Measurements from ENCODE around the gene ATAD3B. TPM values are rescaled to one million over a fixed set of nuclear protein-coding genes. Genes with fewer than 3 reads are reported as not detected.
A peak's percentile ranks its signal among the peaks of the same experiment; 100 is the strongest.
"Not testable (repeated sequence)": the region's sequence is repeated elsewhere in the genome, so short reads cannot be mapped to it uniquely, and the experiment has no call there.

ATAD3B gene
- total and polyA plus RNA-seq, 5 donors, result 5.6 to 11.4 (median 8.3) TPM

DNA sequence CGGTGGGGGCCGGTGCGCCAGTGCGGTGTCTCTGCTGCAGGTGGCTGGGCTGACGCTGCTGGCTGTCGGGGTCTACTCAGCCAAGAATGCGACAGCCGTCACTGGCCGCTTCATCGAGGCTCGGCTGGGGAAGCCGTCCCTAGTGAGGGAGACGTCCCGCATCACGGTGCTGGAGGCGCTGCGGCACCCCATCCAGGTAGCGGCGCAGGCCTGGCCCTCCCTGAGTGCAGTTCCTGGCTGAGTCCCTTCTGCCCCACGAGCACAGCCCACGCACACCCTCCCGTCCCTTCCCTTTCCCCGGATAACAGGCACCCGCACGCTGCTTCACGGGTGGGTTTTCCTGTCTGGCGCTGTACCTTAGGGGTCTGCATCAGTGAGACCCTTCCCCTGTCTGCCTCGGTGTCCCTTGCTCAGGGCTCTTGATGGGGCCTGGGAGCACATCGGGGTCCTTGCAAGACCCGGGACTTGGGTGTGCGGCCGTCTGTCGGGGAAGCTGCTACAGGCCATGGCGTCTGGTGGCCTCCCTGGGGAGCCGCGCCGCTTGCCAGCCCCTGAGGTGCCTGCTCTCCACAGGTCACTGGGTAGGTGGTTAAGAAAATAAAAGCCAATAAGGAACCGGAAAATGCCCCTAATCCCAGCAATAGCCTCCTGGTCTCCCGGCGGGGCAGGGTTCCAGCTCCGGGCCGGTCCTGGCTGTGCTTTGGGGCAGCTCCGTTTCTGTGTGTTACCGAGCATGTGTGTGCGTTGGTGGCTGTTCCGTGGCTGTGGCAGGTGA, 13.6 kb downstream of the ATAD3B start:
- H3K9me3 ChIP-seq (ENCODE audit: control insufficient read depth, low read length); H3K27ac ChIP-seq (ENCODE audit: low read length); H3K27me3 ChIP-seq (ENCODE audit: control insufficient read depth, insufficient read depth); ATAC-seq; H3K4me1 ChIP-seq (ENCODE audit: control insufficient read depth, insufficient read depth, low read length); intact Hi-C loops (cut with DNase I); H3K4me3 ChIP-seq (ENCODE audit: low read length): not testable (repeated sequence)
- peak in 1 of 3 donors; percentile 29 for DNase-seq
- WGBS, result 92% methylated on average over 42 of the region's 46 CpGs

DNA sequence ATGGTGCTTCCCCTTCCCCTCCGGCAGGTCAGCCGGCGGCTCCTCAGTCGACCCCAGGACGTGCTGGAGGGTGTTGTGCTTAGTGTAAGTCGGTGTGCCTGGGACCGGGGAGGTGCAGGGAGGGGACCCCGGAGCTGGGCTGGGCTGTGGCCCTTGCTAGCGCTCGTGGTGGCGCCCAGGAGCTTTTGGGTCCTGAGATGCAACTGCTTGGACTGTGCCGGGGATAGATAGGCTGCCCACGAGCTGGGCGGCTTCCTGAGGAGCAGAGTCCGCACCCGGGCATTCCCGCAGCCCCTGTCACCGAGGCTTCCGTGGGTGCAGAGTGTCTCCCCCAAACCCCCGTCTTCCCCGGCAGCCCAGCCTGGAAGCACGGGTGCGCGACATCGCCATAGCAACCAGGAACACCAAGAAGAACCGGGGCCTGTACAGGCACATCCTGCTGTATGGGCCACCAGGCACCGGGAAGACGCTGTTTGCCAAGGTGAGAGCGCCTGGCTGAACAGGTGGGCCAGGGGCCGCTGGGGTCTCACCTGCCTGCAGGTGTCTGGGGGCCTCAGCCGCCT, 14.3 kb downstream of the ATAD3B start:
- H3K27ac ChIP-seq (ENCODE audit: low read length); H3K27me3 ChIP-seq (ENCODE audit: control insufficient read depth, insufficient read depth); H3K4me3 ChIP-seq (ENCODE audit: low read length); intact Hi-C loops (cut with DNase I); ATAC-seq; H3K4me1 ChIP-seq (ENCODE audit: control insufficient read depth, insufficient read depth, low read length); H3K9me3 ChIP-seq (ENCODE audit: control insufficient read depth, low read length): not testable (repeated sequence)
- 94% methylated on average over 31 of the region's 31 CpGs for WGBS
- DNase-seq, result peak in 1 of 3 donors; percentile 29

DNA sequence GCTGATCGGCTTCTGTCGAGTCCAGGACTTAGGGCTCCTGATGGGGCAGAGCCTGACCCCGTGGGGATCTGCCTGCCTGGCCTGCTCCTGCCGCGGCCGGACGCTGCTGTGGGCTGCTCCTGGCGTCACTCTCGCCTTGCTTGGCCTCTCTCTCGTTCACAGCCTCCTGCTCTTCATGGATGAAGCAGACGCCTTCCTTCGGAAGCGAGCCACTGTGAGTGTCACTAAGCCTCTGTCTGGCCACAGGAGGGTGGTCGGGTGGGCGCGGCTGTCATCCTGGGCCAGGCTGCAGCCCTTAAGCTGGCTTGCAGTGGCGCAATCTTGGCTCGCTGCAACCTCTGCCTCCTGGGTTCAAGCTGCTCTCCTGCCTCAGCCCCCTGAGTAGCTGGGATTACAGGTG, 16.1 kb downstream of the ATAD3B start:
- DNase-seq, result peak in 1 of 3 donors; percentile 31
- no peak overlapping the region for H3K4me3 ChIP-seq (ENCODE audit: low read length)
- H3K27ac ChIP-seq (ENCODE audit: low read length), result no peak overlapping the region
- H3K9me3 ChIP-seq (ENCODE audit: control insufficient read depth, low read length), result no peaks in the 10 kb centered on the region
- H3K27me3 ChIP-seq (ENCODE audit: control insufficient read depth, insufficient read depth), result no peaks in the 10 kb centered on the region
- WGBS, result 95% methylated on average over 18 of the region's 18 CpGs
- intact Hi-C loops (cut with DNase I), result no loop called here
- no peaks in the 10 kb centered on the region for H3K4me1 ChIP-seq (ENCODE audit: control insufficient read depth, insufficient read depth, low read length)
- no peak for ATAC-seq

GRCh38 chr1:1489231-1489630, 17.7 kb downstream of the ATAD3B start:
- intact Hi-C loops (cut with DNase I), result no loop called here
- H3K27ac ChIP-seq (ENCODE audit: low read length), result no peak overlapping the region
- no peak overlapping the region for H3K4me3 ChIP-seq (ENCODE audit: low read length)
- no peaks in the 10 kb centered on the region for H3K4me1 ChIP-seq (ENCODE audit: control insufficient read depth, insufficient read depth, low read length)
- 95% methylated on average over 16 of the region's 16 CpGs for WGBS
- no peaks in the 10 kb centered on the region for H3K27me3 ChIP-seq (ENCODE audit: control insufficient read depth, insufficient read depth)
- no peaks in the 10 kb centered on the region for H3K9me3 ChIP-seq (ENCODE audit: control insufficient read depth, low read length)
- ATAC-seq (no peak), DNase-seq (peak in 1 of 3 donors; percentile 42)

GRCh38 chr1:1489861-1490260, 18.3 kb downstream of the ATAD3B start:
- H3K27ac ChIP-seq (ENCODE audit: low read length), result no peak overlapping the region
- no peaks in the 10 kb centered on the region for H3K4me1 ChIP-seq (ENCODE audit: control insufficient read depth, insufficient read depth, low read length)
- ATAC-seq, result no peak
- no peaks in the 10 kb centered on the region for H3K27me3 ChIP-seq (ENCODE audit: control insufficient read depth, insufficient read depth)
- H3K4me3 ChIP-seq (ENCODE audit: low read length), result no peak overlapping the region
- H3K9me3 ChIP-seq (ENCODE audit: control insufficient read depth, low read length), result no peaks in the 10 kb centered on the region
- no peak for DNase-seq
- 98% methylated on average over 19 of the region's 19 CpGs for WGBS
- intact Hi-C loops (cut with DNase I), result no loop called here

DNA sequence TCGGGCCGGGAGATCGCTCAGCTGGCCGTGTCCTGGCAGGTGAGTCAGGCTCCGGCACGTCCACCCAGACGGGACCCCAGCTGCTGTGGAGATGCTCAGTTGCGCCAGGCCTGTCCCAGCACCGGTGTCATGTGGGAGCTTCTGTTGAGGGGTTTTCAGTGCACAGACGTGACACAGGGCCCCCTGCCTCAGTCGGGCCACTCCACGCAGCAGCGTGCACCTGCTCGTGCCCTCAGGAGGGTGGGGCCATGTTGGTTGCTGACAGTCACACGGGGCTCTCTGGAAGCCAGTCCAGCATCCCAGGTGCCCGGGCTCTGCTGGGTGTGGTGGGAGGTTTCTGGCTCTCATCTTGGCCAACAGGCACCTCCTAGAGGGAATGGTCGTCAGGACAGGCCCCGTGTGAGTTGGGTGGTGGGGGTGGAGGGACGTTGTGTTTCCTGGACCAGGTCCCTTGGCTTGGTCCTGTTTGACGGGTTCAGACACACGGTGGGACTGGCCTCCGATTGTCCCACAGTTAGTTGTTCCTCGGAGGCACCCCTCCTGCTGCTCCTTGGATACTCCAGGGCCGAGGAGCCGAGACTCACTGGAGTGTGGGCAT, 19.2 kb downstream of the ATAD3B start:
- intact Hi-C loops (cut with DNase I), result no loop called here
- H3K4me3 ChIP-seq (ENCODE audit: low read length), result no peak overlapping the region
- no peak for ATAC-seq
- no peaks in the 10 kb centered on the region for H3K4me1 ChIP-seq (ENCODE audit: control insufficient read depth, insufficient read depth, low read length)
- WGBS, result 96% methylated on average over 18 of the region's 25 CpGs
- H3K9me3 ChIP-seq (ENCODE audit: control insufficient read depth, low read length), result no peaks in the 10 kb centered on the region
- H3K27ac ChIP-seq (ENCODE audit: low read length), result no peak overlapping the region
- DNase-seq, result peak in 1 of 3 donors; percentile 5
- H3K27me3 ChIP-seq (ENCODE audit: control insufficient read depth, insufficient read depth), result no peaks in the 10 kb centered on the region

DNA sequence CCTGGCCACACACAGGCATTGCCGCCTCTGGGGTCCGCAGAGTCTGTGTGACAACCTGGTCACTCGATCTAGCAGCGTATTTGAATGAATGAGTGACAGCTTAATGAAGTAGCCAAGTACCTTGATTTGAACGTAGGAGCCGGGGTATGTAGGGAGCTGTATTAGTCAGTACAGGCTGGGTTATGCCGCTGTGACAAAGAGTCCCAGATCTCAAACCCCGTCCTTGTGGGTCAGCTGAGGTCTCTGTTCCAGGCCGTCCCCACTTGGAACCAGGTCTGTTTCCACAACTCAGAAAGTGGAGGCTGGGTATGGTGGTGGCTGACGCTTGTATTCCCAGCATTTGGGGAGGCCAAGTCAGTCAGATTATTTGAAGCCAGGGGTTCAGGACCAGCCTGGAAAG, 20.0 kb downstream of the ATAD3B start:
- intact Hi-C loops (cut with DNase I), result no loop called here
- Histone ChIP-seq H3K27ac (ENCODE audit: low read length) (no peak overlapping the region), H3K27me3 (ENCODE audit: control insufficient read depth, insufficient read depth) (no peaks in the 10 kb centered on the region), H3K4me1 (ENCODE audit: control insufficient read depth, insufficient read depth, low read length) (no peaks in the 10 kb centered on the region), H3K9me3 (ENCODE audit: control insufficient read depth, low read length) (no peaks in the 10 kb centered on the region), H3K4me3 (ENCODE audit: low read length) (no peak overlapping the region)
- ATAC-seq (no peak), DNase-seq (no peak)
- 99% methylated on average over 10 of the region's 10 CpGs for WGBS

DNA sequence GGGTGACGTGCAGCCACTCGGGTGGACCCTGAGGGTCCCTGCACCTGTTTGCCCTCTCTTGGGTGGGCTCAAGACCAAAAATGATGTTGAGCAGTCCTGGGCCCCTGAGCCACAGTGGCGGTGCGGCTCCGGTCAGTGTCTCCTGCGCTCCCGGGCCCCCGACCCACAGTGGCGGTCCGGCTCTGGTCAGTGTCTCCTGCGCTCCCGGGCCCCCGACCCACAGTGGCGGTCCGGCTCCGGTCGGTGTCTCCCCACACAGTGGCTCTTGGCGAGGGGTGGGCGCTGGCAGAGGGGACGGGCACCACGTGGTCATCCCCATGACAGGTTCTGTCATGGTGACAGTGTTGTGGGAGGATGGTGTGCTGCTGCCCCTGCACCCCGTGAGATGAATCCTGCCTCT, 22.7 kb downstream of the ATAD3B start:
- DNase-seq; H3K4me1 ChIP-seq (ENCODE audit: control insufficient read depth, insufficient read depth, low read length); H3K9me3 ChIP-seq (ENCODE audit: control insufficient read depth, low read length); ATAC-seq; H3K4me3 ChIP-seq (ENCODE audit: low read length); H3K27ac ChIP-seq (ENCODE audit: low read length); H3K27me3 ChIP-seq (ENCODE audit: control insufficient read depth, insufficient read depth); intact Hi-C loops (cut with DNase I): not testable (repeated sequence)
- WGBS, result 96% methylated on average over 22 of the region's 22 CpGs

DNA sequence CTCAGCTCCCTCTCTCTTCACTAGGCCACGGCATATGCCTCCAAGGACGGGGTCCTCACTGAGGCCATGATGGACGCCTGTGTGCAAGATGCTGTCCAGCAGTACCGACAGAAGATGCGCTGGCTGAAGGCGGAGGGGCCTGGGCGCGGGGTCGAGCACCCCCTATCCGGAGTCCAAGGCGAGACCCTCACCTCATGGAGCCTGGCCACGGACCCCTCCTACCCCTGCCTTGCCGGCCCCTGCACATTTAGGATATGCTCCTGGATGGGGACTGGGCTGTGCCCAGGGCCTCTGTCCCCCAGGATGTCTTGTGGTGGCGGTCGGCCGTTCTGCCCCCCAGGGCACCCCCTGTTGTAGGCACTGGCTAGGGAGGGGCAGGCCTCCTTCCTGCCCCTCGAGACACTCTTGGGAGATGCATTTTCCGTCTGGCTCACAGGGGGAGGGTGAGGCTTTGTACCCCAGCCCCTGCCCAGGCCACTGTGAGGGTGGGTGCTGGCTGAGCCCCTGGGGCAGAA, 24.0 kb downstream of the ATAD3B start:
- intact Hi-C loops (cut with DNase I), result loop anchor here in 1 of 4 donors (5.0 kb wide), 1 partner anchor 53 kb away; no protein-coding TSS in a partner anchor
- 92% methylated on average over 18 of the region's 18 CpGs for WGBS

DNA sequence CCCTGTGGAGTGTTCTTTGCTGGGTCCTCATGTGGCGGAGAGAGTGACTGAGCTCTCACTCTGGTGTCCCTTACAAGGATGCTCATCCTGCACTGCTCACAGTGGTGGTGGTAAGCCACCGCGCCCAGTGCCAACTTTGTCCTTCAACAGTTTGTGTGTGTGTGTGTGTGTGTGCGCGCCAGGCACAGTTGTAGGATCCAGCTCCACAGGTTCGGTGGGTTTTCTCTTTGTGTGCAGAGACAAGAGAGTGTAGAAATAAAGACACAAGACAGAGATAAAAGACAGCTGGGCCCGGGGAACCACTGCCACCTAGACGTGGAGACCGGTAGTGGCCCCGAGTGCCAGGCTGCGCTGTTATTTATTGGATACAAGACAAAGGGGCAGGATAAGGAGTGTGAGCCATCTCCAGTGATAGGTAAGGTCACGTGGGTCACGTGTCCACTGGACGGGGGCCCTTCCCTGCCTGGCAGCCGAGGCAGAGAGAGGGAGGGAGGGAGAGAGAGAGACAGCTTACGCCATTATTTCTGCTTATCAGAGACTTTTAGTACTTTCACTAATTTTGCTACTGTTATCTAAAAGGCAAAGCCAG, 33.3 kb downstream of the ATAD3B start:
- H3K4me3 ChIP-seq (ENCODE audit: low read length); intact Hi-C loops (cut with DNase I); H3K4me1 ChIP-seq (ENCODE audit: control insufficient read depth, insufficient read depth, low read length); H3K9me3 ChIP-seq (ENCODE audit: control insufficient read depth, low read length); H3K27me3 ChIP-seq (ENCODE audit: control insufficient read depth, insufficient read depth): not testable (repeated sequence)
- peak overlapping the region; percentile 68 for H3K27ac ChIP-seq (ENCODE audit: low read length)
- DNase-seq (peak; percentile 71 to 87 (median 87)), ATAC-seq (peak; percentile 35 to 58)
- WGBS, result 34% methylated on average over 16 of the region's 16 CpGs

More for the DNA sequence above, 24.0 kb downstream of the ATAD3B start:
- not testable (repeated sequence) for H3K4me1 ChIP-seq (ENCODE audit: control insufficient read depth, insufficient read depth, low read length); H3K27me3 ChIP-seq (ENCODE audit: control insufficient read depth, insufficient read depth); H3K4me3 ChIP-seq (ENCODE audit: low read length); H3K27ac ChIP-seq (ENCODE audit: low read length); DNase-seq; H3K9me3 ChIP-seq (ENCODE audit: control insufficient read depth, low read length)
- peak in 1 of 2 donors; percentile 8 for ATAC-seq

GRCh38 chr1:1505366-1505798, 33.8 kb downstream of the ATAD3B start:
- H3K27ac ChIP-seq (ENCODE audit: low read length), result peak overlapping the region; percentile 68
- H3K27me3 ChIP-seq (ENCODE audit: control insufficient read depth, insufficient read depth); intact Hi-C loops (cut with DNase I); H3K4me3 ChIP-seq (ENCODE audit: low read length); H3K9me3 ChIP-seq (ENCODE audit: control insufficient read depth, low read length); H3K4me1 ChIP-seq (ENCODE audit: control insufficient read depth, insufficient read depth, low read length): not testable (repeated sequence)
- 14% methylated on average over 17 of the region's 22 CpGs for WGBS
- ATAC-seq (peak; percentile 53 to 57), DNase-seq (peak; percentile 47 to 82 (median 74))

Data from right cardiac atrium (tissue), 5 donors.